DOHH2 (cell line): ENCODE results near the gene TRIM41.

Experiments
- H3F3A ChIP-seq: fragments of 200-600 bp; sonication (generic), shearing (Covaris generic); 2 replicates; pipeline ENCODE4 v1.6.0; 2016; ENCODE audit warnings: antibody characterized with exemption, mild to moderate bottlenecking; ENCODE audit not compliant: control insufficient read depth, insufficient read depth
- H3K27ac ChIP-seq: fragments of 200-600 bp; sonication (generic); 2 replicates; pipeline ENCODE4 v1.5.1; 2014; ENCODE audit warnings: low read depth, mild to moderate bottlenecking, low read length, moderate library complexity
- H3K27me3 ChIP-seq: fragments of 200-600 bp; sonication (generic); 2 replicates; pipeline ENCODE4 v1.6.1; 2014; ENCODE audit warnings: mild to moderate bottlenecking, low read length, mixed read lengths; ENCODE audit not compliant: control insufficient read depth
- H3K36me3 ChIP-seq: fragments of 200-600 bp; sonication (generic); 2 replicates; pipeline ENCODE4 v1.6.1; 2014; ENCODE audit warnings: mild to moderate bottlenecking, low read length, moderate library complexity, mixed read lengths; ENCODE audit not compliant: control insufficient read depth
- H3K4me1 ChIP-seq: fragments of 200-600 bp; sonication (generic); 2 replicates; pipeline ENCODE4 v1.6.1; 2014; ENCODE audit warnings: mild to moderate bottlenecking, low read length, mixed read lengths; ENCODE audit not compliant: control insufficient read depth
- H3K4me2 ChIP-seq: fragments of 200-600 bp; sonication (generic); 2 replicates; pipeline ENCODE4 v1.6.0; 2014; ENCODE audit warnings: mild to moderate bottlenecking, low read length, moderate library complexity
- H3K4me3 ChIP-seq: fragments of 200-600 bp; sonication (generic); 2 replicates; pipeline ENCODE4 v1.5.1; 2014; ENCODE audit warnings: mild to moderate bottlenecking, low read length, mixed read lengths
- H3K79me2 ChIP-seq: fragments of 200-600 bp; sonication (generic); 2 replicates; pipeline ENCODE4 v1.6.1; 2014; ENCODE audit warnings: mild to moderate bottlenecking, low read length, mixed read lengths; ENCODE audit not compliant: control insufficient read depth
- H3K9me2 ChIP-seq: fragments of 200-600 bp; sonication (generic); replicated peaks from 2 replicates; pipeline ENCODE4 v1.6.1; 2014; ENCODE audit warnings: mild to moderate bottlenecking, low read length, mixed read lengths; ENCODE audit not compliant: control insufficient read depth
- H3K9me3 ChIP-seq: fragments of 200-600 bp; sonication (generic); 2 replicates; pipeline ENCODE4 v1.6.1; 2014; ENCODE audit warnings: antibody characterized with exemption, low read length, mixed read lengths; ENCODE audit not compliant: control insufficient read depth, insufficient read depth
- H4K20me1 ChIP-seq: fragments of 200-600 bp; sonication (generic); 2 replicates; pipeline ENCODE4 v1.6.0; 2014; ENCODE audit warnings: low read depth, mild to moderate bottlenecking, antibody characterized with exemption, low read length, moderate library complexity; ENCODE audit not compliant: control insufficient read depth, insufficient read depth
- CTCF ChIP-seq: fragments of 200-600 bp; sonication (generic); IDR thresholded peaks from one replicate; pipeline ENCODE4 v1.5.1; 2014; ENCODE audit warnings: antibody characterized with exemption, mild to moderate bottlenecking, low read depth, low read length; ENCODE audit not compliant: poor library complexity, severe bottlenecking
- EZH2phosphoT487 ChIP-seq: fragments of 200-600 bp; sonication (generic); IDR thresholded peaks from 2 replicates; pipeline ENCODE4 v1.6.1; 2017; ENCODE audit warnings: borderline replicate concordance, mild to moderate bottlenecking, antibody characterized with exemption, low read length, moderate library complexity, mixed read lengths

The TRIM41 gene

GRCh38 chr5:181242031-181242451, 19.0 kb downstream of the TRIM41 start:
- Histone ChIP-seq H3K9me2 (no peaks in the 10 kb centered on the region), H4K20me1 (peaks cover 36% of the 10 kb centered on the region), H3K27me3 (no peaks in the 10 kb centered on the region), H3K79me2 (peaks cover 79% of the 10 kb centered on the region), H3K4me2 (peak overlapping the region; percentile 92), H3K4me1 (peaks cover 30% of the 10 kb centered on the region), H3K36me3 (peaks cover 69% of the 10 kb centered on the region), H3K9me3 (no peaks in the 10 kb centered on the region), H3F3A (peaks cover 66% of the 10 kb centered on the region), H3K27ac (peak overlapping the region; percentile 90), H3K4me3 (peak overlapping the region; percentile 87)
- TF ChIP-seq CTCF (no peak), EZH2phosphoT487 (no peak)

- Histone ChIP-seq H3K27ac (peak overlapping the region; percentile 90), H4K20me1 (peaks cover 29% of the 10 kb centered on the region), H3K4me2 (peak overlapping the region; percentile 92), H3K4me1 (peaks cover 39% of the 10 kb centered on the region), H3F3A (peaks cover 55% of the 10 kb centered on the region), H3K27me3 (no peaks in the 10 kb centered on the region), H3K4me3 (peak overlapping the region; percentile 87), H3K9me3 (no peaks in the 10 kb centered on the region), H3K9me2 (no peaks in the 10 kb centered on the region), H3K36me3 (peaks cover 61% of the 10 kb centered on the region), H3K79me2 (peaks cover 90% of the 10 kb centered on the region)
- no peak for TF ChIP-seq EZH2phosphoT487
- TF ChIP-seq CTCF: no peak
Measured at GRCh38 chr5:181243018-181243563, 20.0 kb downstream of the TRIM41 start.

GRCh38 chr5:181243564-181244343, 20.7 kb downstream of the TRIM41 start, which contains the start of gene RACK1:
TSS of gene RACK1 (minus strand) at chr5:181243906. CDS start at chr5:181243800, 106 bp downstream.
- H4K20me1 ChIP-seq: peaks cover 26% of the 10 kb centered on the region; the same call in 1 of the 2 replicates
- peaks cover 45% of the 10 kb centered on the region for H3K4me1 ChIP-seq
- peaks cover 58% of the 10 kb centered on the region for H3K36me3 ChIP-seq
- H3K27me3 ChIP-seq: no peaks in the 10 kb centered on the region
- H3K79me2 ChIP-seq: peaks cover 90% of the 10 kb centered on the region
- H3K9me2 ChIP-seq: no peaks in the 10 kb centered on the region
- peak within 1 kb of the TSS; percentile 92 for H3K4me2 ChIP-seq
- H3K4me3 ChIP-seq: peak within 1 kb of the TSS; percentile 87
- no peaks in the 10 kb centered on the region for H3K9me3 ChIP-seq
- H3K27ac ChIP-seq: peak within 1 kb of the TSS; percentile 90
- peaks cover 49% of the 10 kb centered on the region for H3F3A ChIP-seq
- TF ChIP-seq EZH2phosphoT487: no peak
- no peak for TF ChIP-seq CTCF
